Epithelial cell of esophagus (primary cell): ENCODE results near the gene GET3.
"Not testable (repeated sequence)": the region's sequence is repeated elsewhere in the genome, so short reads cannot be mapped to it uniquely, and the experiment has no call there.

Experiments
- DNase-seq: peaks from one replicate; pipeline ENCODE4 v3.0.0; 2010; ENCODE audit warnings: low read depth
- H3K4me3 ChIP-seq: 2 replicates; pipeline ENCODE4 v1.5.1; 2011; ENCODE audit warnings: mild to moderate bottlenecking, low read length, control low read depth
- TF ChIP-seq, protein P1 (sequence below): IDR thresholded peaks from 2 replicates; pipeline ENCODE4 v1.5.1; 2011; ENCODE audit warnings: low read depth, mild to moderate bottlenecking, low read length, control low read depth, inconsistent platforms; ENCODE audit not compliant: insufficient read depth; ENCODE audit errors: missing control alignments

GET3 gene

DNA sequence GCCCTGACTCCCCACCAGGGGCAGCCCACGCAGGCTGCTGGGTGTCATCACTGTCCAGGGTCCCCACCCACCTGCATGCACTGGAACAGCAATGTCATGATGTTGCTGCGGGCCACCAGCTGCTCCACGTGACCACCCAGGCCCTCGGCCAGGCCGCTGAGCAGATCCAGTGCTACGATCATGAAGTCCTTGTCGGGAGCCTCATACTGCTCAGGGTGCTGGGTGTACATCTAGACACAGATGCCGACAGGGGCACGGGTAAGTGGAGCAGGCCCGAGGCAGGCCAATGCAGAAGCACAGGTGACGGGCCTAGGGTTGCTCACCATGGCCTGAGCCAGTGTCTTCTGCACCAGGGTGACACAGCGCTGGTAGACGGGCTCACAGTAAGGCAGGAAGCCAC is 32.1 kb upstream of the GET3 start:
- no peak overlapping the region for H3K4me3 ChIP-seq
- DNase-seq: no peak
- TF ChIP-seq, protein P1, sequence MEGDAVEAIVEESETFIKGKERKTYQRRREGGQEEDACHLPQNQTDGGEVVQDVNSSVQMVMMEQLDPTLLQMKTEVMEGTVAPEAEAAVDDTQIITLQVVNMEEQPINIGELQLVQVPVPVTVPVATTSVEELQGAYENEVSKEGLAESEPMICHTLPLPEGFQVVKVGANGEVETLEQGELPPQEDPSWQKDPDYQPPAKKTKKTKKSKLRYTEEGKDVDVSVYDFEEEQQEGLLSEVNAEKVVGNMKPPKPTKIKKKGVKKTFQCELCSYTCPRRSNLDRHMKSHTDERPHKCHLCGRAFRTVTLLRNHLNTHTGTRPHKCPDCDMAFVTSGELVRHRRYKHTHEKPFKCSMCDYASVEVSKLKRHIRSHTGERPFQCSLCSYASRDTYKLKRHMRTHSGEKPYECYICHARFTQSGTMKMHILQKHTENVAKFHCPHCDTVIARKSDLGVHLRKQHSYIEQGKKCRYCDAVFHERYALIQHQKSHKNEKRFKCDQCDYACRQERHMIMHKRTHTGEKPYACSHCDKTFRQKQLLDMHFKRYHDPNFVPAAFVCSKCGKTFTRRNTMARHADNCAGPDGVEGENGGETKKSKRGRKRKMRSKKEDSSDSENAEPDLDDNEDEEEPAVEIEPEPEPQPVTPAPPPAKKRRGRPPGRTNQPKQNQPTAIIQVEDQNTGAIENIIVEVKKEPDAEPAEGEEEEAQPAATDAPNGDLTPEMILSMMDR: no peak

DNA sequence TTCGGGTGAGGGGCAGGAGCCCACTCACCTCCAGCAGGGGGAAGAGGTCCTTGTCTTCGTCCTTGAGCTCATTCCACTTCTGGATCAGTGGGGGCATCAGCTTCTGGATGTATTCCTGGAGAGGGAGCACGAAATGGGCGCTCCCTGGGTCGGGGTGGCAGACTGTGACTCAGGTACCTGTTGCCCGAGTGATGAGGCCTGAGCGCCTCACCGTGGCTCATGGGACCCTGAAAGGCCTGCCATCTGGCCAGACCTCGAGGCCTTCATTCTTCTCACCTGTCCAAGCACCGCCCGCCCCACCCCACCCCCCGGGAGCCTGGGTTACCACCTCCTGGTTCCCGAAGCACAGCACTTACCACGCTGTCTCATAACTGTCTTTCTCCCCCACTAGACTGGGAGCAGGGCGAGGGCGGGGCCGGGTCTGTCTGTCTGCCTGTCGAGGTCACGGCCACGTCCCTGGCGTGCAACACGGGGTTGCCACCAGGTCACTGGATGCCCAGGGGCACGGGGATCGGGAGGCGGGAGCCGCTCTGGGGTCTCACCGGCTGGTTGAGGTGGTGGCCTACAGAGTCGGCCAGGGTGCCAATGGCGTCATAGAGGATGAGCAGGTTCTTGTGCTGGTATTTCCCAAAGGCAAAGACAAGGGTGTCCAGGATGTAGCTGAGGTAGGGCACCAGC is 31.5 kb upstream of the GET3 start:
- TF ChIP-seq, protein P1: no peak
- no peak for DNase-seq
- no peak overlapping the region for H3K4me3 ChIP-seq

DNA sequence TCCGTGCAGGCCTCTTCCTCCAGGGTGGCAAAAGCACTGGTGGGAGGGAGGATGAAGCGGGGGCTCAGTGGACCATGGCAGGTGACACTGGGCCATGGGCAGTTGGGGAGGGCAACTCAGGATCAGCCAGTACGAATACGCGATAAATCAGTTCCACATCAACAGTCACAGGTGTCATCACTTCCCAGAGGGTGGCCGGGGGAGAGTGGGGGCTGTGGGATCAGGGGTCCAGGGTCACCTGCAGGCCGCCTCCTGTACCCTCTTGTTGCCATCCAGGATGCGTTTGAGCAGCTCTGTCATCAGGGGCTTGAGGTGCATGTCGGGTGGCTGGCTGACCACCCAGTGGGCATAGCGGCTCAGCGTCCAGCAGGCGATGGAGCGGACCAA is 31.0 kb upstream of the GET3 start:
- TF ChIP-seq, protein P1: no peak
- DNase-seq: no peak

DNA sequence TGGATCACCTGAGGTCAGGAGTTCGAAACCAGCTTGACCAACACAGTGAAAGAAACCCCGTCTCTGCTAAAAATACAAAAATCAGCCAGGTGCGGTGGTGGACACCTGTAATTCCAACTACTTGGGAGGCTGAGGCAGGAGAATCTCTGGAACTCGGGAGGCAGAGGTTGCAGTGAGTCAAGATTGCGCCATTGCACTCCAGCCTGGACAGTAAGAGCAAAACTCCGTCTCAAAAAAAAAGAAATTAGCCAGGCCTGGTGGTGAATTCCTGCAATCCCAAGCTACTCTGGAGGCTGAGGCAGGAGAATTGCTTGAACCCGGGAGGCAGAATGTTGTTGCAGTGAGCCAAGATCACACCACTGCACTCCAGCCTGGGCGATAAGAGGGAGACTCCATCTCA is 28.7 kb upstream of the GET3 start:
- DNase-seq: no peak
- TF ChIP-seq, protein P1: no peak
- no peak overlapping the region for H3K4me3 ChIP-seq

More for the DNA sequence above, 31.0 kb upstream of the GET3 start:
- no peak overlapping the region for H3K4me3 ChIP-seq

DNA sequence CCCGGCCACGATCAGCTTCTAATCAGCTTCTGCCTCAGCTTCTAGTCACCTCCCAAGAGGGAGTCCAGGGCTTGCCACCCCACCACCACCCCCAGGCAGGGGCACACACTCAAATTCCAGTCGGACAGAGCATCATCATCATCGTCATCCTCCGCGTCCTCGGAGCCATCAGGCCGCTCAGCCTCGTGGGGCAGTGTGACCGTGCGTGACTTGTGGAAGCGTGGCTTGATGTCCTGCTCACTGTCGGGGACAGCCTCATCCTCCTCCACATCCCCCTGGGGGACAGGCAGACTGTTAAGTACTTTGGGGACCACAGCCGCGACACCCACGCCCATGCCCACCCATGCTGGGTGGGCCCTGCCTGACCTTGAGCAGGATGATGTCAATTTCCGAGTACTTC is 26.1 kb upstream of the GET3 start:
- DNase-seq: no peak
- no peak overlapping the region for H3K4me3 ChIP-seq
- TF ChIP-seq, protein P1: no peak

DNA sequence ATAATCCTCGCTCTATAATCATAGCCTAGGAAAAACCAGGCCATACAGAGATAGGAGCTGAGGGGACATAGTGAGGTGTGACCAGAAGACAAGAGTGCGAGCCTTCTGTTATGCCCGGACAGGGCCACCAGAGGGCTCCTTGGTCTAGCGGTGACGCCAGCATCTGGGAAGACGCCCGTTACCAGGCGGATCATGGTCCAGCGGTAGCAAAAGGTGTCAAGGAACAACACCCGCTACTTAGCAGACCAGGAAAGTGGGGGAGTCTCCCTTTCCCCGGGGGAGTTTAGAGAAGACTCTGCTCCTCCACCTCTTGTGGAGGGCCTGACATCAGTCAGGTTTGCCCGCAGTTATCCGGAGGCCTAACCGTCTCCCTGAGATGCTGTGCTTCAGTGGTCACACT is 25.2 kb upstream of the GET3 start:
- not testable (repeated sequence) for H3K4me3 ChIP-seq, DNase-seq

DNA sequence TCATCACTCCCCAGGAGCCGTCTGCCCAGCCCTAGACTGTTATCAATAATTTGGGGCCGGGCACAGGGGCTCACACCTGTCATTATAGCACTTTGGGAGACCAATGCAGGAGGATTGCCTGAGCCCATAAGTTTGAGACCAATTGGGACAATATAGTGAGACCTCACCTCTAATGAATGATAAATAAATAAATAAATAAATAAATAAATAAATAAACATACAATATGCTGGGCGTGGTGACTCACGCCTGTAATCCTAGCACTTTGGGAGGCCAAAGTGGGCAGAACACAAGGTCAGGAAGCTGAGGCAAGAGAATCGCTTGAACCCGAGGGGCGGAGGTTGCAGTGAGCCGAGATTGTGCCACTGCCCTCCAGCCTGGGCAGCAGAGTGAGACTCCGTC is 24.0 kb upstream of the GET3 start:
- DNase-seq, H3K4me3 ChIP-seq: not testable (repeated sequence)

DNA sequence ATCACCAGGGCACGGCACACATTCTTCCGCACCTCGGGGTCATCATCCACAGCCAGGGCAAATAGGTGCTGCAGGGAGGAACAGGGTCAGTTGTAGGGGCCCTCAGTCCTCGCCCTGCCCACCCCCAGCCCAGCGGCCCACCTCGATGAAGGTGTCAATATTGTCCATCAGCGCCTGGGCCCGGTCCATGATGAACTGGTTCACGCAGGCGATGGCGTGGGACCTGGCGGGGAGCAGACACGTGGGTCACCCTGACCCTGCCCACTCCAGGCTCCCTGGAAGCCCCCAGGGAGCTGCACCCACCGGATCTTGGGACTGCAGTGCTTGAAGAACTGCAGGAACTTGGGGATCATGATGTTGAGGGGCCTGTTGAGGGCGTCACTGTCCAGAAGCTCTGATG is 22.2 kb upstream of the GET3 start:
- TF ChIP-seq, protein P1: no peak
- H3K4me3 ChIP-seq: no peak overlapping the region
- no peak for DNase-seq
